CD14-positive monocyte (primary cell): ENCODE measurements around the gene SARNP. TPM values are rescaled to one million over a fixed set of nuclear protein-coding genes. Genes with fewer than 3 reads are reported as not detected.

Experiments
- DNase-seq, 3 donors: peaks; one replicate each; pipeline ENCODE4 v3.0.0-alpha.2; 2011 to 2022
- H2AFZ ChIP-seq: 2 replicates; pipeline ENCODE4 v1.6.0; 2012; ENCODE audit warnings: mild to moderate bottlenecking, low read depth, low read length, inconsistent platforms; ENCODE audit not compliant: insufficient read depth, poor library complexity, severe bottlenecking
- H3K27ac ChIP-seq, 2 donors: 1 replicate in 1 of 2; 2 replicates in 1 of 2; pipeline ENCODE4 v1.5.1; 2012 to 2013; ENCODE audit warnings: low read length in 2 of 2, control low read depth in 1 of 2, inconsistent platforms in 1 of 2, low read depth in 1 of 2, mild to moderate bottlenecking in 1 of 2
- H3K27me3 ChIP-seq, 2 donors: one replicate each; pipeline versions ENCODE4 v1.6.0 to v1.6.1; 2011 to 2013; ENCODE audit warnings: low read length in 2 of 2; ENCODE audit not compliant: control insufficient read depth in 2 of 2, insufficient read depth in 2 of 2
- H3K36me3 ChIP-seq, 2 donors: replicated peaks in 1 of 2; 1 replicate in 1 of 2; 2 replicates in 1 of 2; pipeline versions ENCODE4 v1.5.1 to v1.6.1; 2012 to 2013; ENCODE audit warnings: low read length in 2 of 2, control low read depth in 1 of 2, inconsistent platforms in 1 of 2, mild to moderate bottlenecking in 1 of 2; ENCODE audit not compliant: insufficient read depth in 2 of 2, control insufficient read depth in 1 of 2
- H3K4me1 ChIP-seq, 2 donors: 1 replicate in 1 of 2; 2 replicates in 1 of 2; pipeline versions ENCODE4 v1.5.1 to v1.6.1; 2012 to 2013; ENCODE audit warnings: low read length in 2 of 2, control low read depth in 1 of 2, inconsistent platforms in 1 of 2, mild to moderate bottlenecking in 1 of 2, moderate library complexity in 1 of 2; ENCODE audit not compliant: insufficient read depth in 2 of 2, control insufficient read depth in 1 of 2
- H3K4me2 ChIP-seq: replicated peaks from 2 replicates; pipeline ENCODE3; 2012; ENCODE audit warnings: low read length, moderate library complexity, mild to moderate bottlenecking; ENCODE audit not compliant: poor library complexity, severe bottlenecking; ENCODE audit errors: extremely low read depth
- H3K4me3 ChIP-seq, 3 experiments: fragments of 200-600 bp in 1 of 3; sonication (generic) in 1 of 3; replicated peaks in 1 of 3; 1 replicate in 2 of 3; 2 replicates in 1 of 3; pipeline ENCODE4 v1.5.1; 2011 to 2013; ENCODE audit warnings: low read length in 3 of 3, mild to moderate bottlenecking in 3 of 3, control low read depth in 2 of 3, low read depth in 2 of 3, inconsistent platforms in 1 of 3, moderate library complexity in 1 of 3
- H3K79me2 ChIP-seq: 2 replicates; pipeline ENCODE4 v1.6.0; 2012; ENCODE audit warnings: mild to moderate bottlenecking, control low read depth, inconsistent platforms, low read length, moderate library complexity; ENCODE audit not compliant: insufficient read depth
- H3K9ac ChIP-seq: 2 replicates; pipeline ENCODE4 v1.6.0; 2017; ENCODE audit warnings: low read length, mild to moderate bottlenecking; ENCODE audit not compliant: insufficient read depth, poor library complexity, severe bottlenecking
- H3K9me3 ChIP-seq, 2 donors: replicated peaks in 1 of 2; 1 replicate in 1 of 2; 2 replicates in 1 of 2; pipeline versions ENCODE4 v1.5.1 to v1.6.1; 2012 to 2013; ENCODE audit warnings: low read length in 2 of 2, control low read depth in 1 of 2; ENCODE audit not compliant: control insufficient read depth in 1 of 2, insufficient read depth in 1 of 2
- H4K20me1 ChIP-seq: 2 replicates; pipeline ENCODE4 v1.6.0; 2012; ENCODE audit warnings: mild to moderate bottlenecking, low read length, control low read depth, moderate library complexity; ENCODE audit not compliant: insufficient read depth
- H3K27ac Mint-ChIP-seq, 7 donors: one replicate each; pipeline ENCODE4 v1.8.0; 2020; ENCODE audit warnings: mild to moderate bottlenecking in 7 of 7, mixed read lengths in 7 of 7, moderate library complexity in 6 of 7, inconsistent platforms in 2 of 7
- H3K27me3 Mint-ChIP-seq, 3 donors: one replicate each; pipeline ENCODE4 v1.8.0; 2021 to 2022; ENCODE audit warnings: low read depth in 3 of 3, mild to moderate bottlenecking in 3 of 3, mixed read lengths in 3 of 3, moderate library complexity in 3 of 3, inconsistent platforms in 1 of 3
- H3K36me3 Mint-ChIP-seq, 2 donors: one replicate each; pipeline ENCODE4 v1.8.0; 2020; ENCODE audit warnings: mixed read lengths in 2 of 2, inconsistent platforms in 1 of 2, mild to moderate bottlenecking in 1 of 2
- H3K4me1 Mint-ChIP-seq: one replicate; pipeline ENCODE4 v1.8.0; 2020; ENCODE audit warnings: mild to moderate bottlenecking, mixed read lengths
- H3K4me3 Mint-ChIP-seq, 2 donors: one replicate each; pipeline ENCODE4 v1.8.0; 2020; ENCODE audit warnings: mild to moderate bottlenecking in 2 of 2, mixed read lengths in 2 of 2, moderate library complexity in 1 of 2
- H3K9me3 Mint-ChIP-seq, 7 donors: one replicate each; pipeline ENCODE4 v1.8.0; 2020 to 2022; ENCODE audit warnings: mixed read lengths in 7 of 7, mild to moderate bottlenecking in 6 of 7, moderate library complexity in 6 of 7, inconsistent platforms in 2 of 7
- WGBS: methylation state at CpG from one replicate; pipeline ENCODE4 v1.1.5; 2013; ENCODE audit warnings: missing lambda C conversion rate; ENCODE audit not compliant: insufficient coverage; 5-methylcytosine and 5-hydroxymethylcytosine counted together
- intact Hi-C, 2 donors: fragments of 100-400 bp; cut with micrococcal nuclease; formaldehyde crosslinking; loops; one replicate each; pipeline versions ENCODE4 v1.15.0 to v1.15.1; 2023
- polyA plus RNA-seq, 3 donors: library from polyadenylated mRNA; depleted of rRNA in 1 of 3; unstranded in 2 of 3; stranded (reverse) in 1 of 3; fragments of 300-500 nt in 2 of 3; fragments of >200 nt in 1 of 3; fragmentation: Illumina TruSeq in 2 of 3; gene quantifications; 1 replicate in 2 of 3; 2 replicates in 1 of 3; pipeline ENCODE4 v1.2.3, GENCODE V29; 2012 to 2021
- TF ChIP-seq, protein P1 (sequence below): fragments of 200-600 bp; IDR thresholded peaks from one replicate; pipeline ENCODE4 v1.8.0; 2022; ENCODE audit warnings: antibody characterized with exemption, mild to moderate bottlenecking

SARNP gene
- polyA plus RNA-seq, 3 donors, result 28.9 to 139 (median 98.6) TPM

DNA sequence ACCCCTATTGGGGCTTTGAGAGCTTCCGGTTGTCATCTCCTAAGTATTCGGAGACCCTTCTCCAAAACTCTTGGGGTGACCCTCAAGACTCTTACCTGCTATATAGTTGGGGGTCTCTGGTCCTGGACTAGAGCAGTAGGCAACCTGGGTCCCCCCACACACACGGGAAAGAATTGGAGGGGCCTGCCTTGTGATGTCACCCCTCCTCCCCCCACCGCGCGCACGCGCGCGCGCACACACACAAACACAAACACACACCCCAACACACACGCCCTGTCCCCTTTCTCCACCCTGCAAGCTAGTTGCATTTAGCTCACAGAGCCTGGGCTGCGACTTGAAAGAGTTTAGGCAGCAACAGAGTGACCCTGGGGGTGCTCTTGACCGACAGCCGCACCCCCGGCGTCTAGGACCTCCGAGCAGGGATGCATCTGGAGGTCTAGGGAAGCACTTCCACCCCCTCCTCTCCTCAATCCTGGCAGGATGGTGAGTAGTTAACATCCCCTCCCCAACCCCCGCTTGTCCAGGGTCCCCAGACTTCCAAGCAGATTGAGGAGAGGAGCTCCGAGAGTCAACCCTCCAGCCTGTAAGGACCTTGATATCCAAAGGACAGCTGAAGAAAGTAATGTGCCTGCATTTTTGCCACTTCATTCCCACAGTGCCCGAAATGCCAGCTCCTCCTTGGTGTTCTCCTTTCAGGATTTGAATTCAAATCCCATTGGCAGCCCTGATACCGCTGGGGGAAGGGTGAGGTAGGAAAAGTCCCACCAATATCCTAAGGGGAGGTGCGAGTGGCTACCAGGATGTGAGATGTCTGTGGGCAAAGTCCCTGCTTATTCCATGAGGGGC lies 13.3 kb upstream of the SARNP start:
- Histone ChIP-seq H3K4me1 (peaks cover 45 to 49% of the 10 kb centered on the region in 2 donors), H3K27ac (peak overlapping the region; percentile 73 to 87), H3K36me3 (no peaks in the 10 kb centered on the region), H3K9ac (peak overlapping the region; percentile 81), H3K27me3 (no peaks in the 10 kb centered on the region), H3K9me3 (no peaks in the 10 kb centered on the region), H3K4me2 (peak overlapping the region; percentile 86), H4K20me1 (no peaks in the 10 kb centered on the region), H3K4me3 (peak overlapping the region; percentile 80 to 97 (median 89)), H3K79me2 (peaks cover 44% of the 10 kb centered on the region), H2AFZ (peak overlapping the region; percentile 93)
- DNase-seq, result peak in 2 of 3 donors; percentile 42 to 47
- peaks cover 50% of the 10 kb centered on the region for H3K4me1 Mint-ChIP-seq
- 0% methylated on average over 4 of the region's 23 CpGs for WGBS
- H3K27ac Mint-ChIP-seq, result peak overlapping the region; percentile 89 to 96 (median 94)
- H3K4me3 Mint-ChIP-seq, result peak overlapping the region; percentile 96
- peaks cover 0 to 2% (median 0%) of the 10 kb centered on the region in 3 donors for H3K27me3 Mint-ChIP-seq
- TF ChIP-seq, protein P1, sequence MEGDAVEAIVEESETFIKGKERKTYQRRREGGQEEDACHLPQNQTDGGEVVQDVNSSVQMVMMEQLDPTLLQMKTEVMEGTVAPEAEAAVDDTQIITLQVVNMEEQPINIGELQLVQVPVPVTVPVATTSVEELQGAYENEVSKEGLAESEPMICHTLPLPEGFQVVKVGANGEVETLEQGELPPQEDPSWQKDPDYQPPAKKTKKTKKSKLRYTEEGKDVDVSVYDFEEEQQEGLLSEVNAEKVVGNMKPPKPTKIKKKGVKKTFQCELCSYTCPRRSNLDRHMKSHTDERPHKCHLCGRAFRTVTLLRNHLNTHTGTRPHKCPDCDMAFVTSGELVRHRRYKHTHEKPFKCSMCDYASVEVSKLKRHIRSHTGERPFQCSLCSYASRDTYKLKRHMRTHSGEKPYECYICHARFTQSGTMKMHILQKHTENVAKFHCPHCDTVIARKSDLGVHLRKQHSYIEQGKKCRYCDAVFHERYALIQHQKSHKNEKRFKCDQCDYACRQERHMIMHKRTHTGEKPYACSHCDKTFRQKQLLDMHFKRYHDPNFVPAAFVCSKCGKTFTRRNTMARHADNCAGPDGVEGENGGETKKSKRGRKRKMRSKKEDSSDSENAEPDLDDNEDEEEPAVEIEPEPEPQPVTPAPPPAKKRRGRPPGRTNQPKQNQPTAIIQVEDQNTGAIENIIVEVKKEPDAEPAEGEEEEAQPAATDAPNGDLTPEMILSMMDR, result no peak
- peaks cover 5 to 8% of the 10 kb centered on the region in 2 donors for H3K36me3 Mint-ChIP-seq
- no peaks in the 10 kb centered on the region for H3K9me3 Mint-ChIP-seq
- intact Hi-C loops, result loop anchor here in 1 of 2 donors (1.0 kb wide), 1 partner anchor 16 kb away; no protein-coding TSS in a partner anchor

DNA sequence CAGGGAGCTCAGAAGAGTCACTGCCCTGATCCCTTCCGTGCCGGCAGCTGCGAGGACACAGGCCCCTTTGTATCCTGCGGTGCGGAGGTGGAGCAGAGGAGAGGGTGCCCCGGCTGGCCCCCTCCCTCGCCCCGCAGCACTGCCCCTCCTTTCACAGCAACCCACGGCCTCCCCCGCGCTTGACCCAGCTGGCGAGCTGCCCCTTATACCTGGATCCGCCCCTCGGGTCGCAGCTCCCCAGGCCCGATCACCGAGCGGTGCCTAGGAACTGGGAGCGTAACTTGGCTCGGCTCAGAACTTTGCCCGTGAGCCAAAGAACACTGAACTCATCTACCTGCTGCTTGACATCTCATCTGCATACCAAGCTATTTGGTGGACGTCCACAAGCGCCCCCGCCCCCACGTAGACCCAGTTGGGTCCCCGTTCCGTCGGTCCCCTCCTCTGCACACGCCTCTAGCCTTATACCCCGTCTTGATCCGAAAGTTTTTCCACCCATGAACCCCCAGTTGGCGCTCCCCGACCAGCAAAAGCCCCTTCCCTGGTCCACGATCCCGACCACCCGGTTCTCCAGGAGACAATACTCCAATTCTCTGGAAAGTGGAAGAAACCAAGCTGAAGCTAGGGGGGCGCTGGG lies 12.6 kb upstream of the SARNP start:
- H3K27me3 Mint-ChIP-seq, result peaks cover 0 to 2% (median 0%) of the 10 kb centered on the region in 3 donors
- peak overlapping the region; percentile 93 for H2AFZ ChIP-seq
- H3K4me3 ChIP-seq, result peak overlapping the region; percentile 80 to 97 (median 89)
- H3K36me3 Mint-ChIP-seq, result peaks cover 5 to 8% of the 10 kb centered on the region in 2 donors
- H3K4me2 ChIP-seq, result peak overlapping the region; percentile 86
- H3K4me3 Mint-ChIP-seq, result peak overlapping the region; percentile 96
- TF ChIP-seq, protein P1, result no peak
- DNase-seq, result peak in 1 of 3 donors; percentile 11
- H3K4me1 Mint-ChIP-seq, result peaks cover 52% of the 10 kb centered on the region
- H3K36me3 ChIP-seq, result no peaks in the 10 kb centered on the region
- no peaks in the 10 kb centered on the region for H3K27me3 ChIP-seq
- peak overlapping the region; percentile 73 to 87 for H3K27ac ChIP-seq
- no peaks in the 10 kb centered on the region for H3K9me3 ChIP-seq
- no peaks in the 10 kb centered on the region for H4K20me1 ChIP-seq
- H3K9ac ChIP-seq, result peak overlapping the region; percentile 81
- H3K27ac Mint-ChIP-seq, result peak overlapping the region; percentile 89 to 96 (median 94)
- 1% methylated on average over 30 of the region's 37 CpGs for WGBS
- H3K4me1 ChIP-seq, result peaks cover 47 to 54% of the 10 kb centered on the region in 2 donors
- no peaks in the 10 kb centered on the region for H3K9me3 Mint-ChIP-seq
- H3K79me2 ChIP-seq, result peaks cover 50% of the 10 kb centered on the region
- intact Hi-C loops, result loop anchor here (1.0 to 10.0 kb wide), 4 partner anchors 13 to 285 kb away; partner anchors contain the start of genes PYM1 (in 1 of the 2), RPL41 (in 1 of the 2), SARNP (in 1 of the 2) and ZC3H10 (in 1 of the 2)
